GM12878 (cell line): Measurements from ENCODE around the gene AGO4. TPM values are rescaled to one million over a fixed set of nuclear protein-coding genes. Genes with fewer than 3 reads are reported as not detected.

Experiments
- ATAC-seq: fragments of 200-7000 bp; cut with Tn5 transposase; 3 replicates; pipeline ENCODE4 v1.9.1; 2020; ENCODE audit warnings: mild to moderate bottlenecking, moderate library complexity
- BruUV-seq: library from RNA; stranded (reverse); fragments of 400-500 nt; replicated peaks from 2 replicates; lab custom pipeline; 2021; lab: Mats Ljungman, UMichigan
- CTCF ChIA-PET: fragments of 300-600 bp; sonication (Branson Sonifier 250); formaldehyde crosslinking; extraction: SDS; loops from one replicate; lab custom pipeline; 2021; ENCODE audit warnings: inconsistent platforms; lab: Yijun Ruan, JAX
- POLR2A ChIA-PET: fragments of 350-600 bp; formaldehyde crosslinking; extraction: SDS; loops from one replicate; lab custom pipeline; 2021; ENCODE audit warnings: inconsistent platforms; lab: Charles Lee
- RAD21 ChIA-PET: fragments of 300-600 bp; sonication (Branson Sonifier 250); formaldehyde crosslinking; loops from one replicate; lab custom pipeline; 2023; ENCODE audit warnings: antibody characterized with exemption; ENCODE audit not compliant: unreplicated experiment; lab: Charles Lee
- SMC1A ChIA-PET: fragments of 300-600 bp; sonication (Branson Sonifier 250); formaldehyde crosslinking; loops from one replicate; lab custom pipeline; 2023; ENCODE audit not compliant: unreplicated experiment, uncharacterized antibody; lab: Charles Lee
- DNase-seq: peaks from one replicate; pipeline ENCODE4 v3.0.0-alpha.2; 2011; ENCODE audit warnings: low read depth, low spot score
- FAIRE-seq: peaks from 3 replicates; lab custom pipeline; 2011; peaks lifted over from hg19 to GRCh38; lab: Jason Lieb, UNC
- H2AFZ ChIP-seq: 2 replicates; pipeline ENCODE4 v1.6.0; 2011; ENCODE audit warnings: low read depth, low read length, control low read depth; ENCODE audit not compliant: control insufficient read depth
- H3K27ac ChIP-seq: 2 replicates; pipeline ENCODE4 v1.5.1; 2011; ENCODE audit warnings: control low read depth; ENCODE audit not compliant: control insufficient read depth, insufficient read depth
- H3K27me3 ChIP-seq, 2 experiments: replicated peaks in 1 of 2; 2 replicates each; pipeline versions ENCODE4 v1.6.0 to v1.6.1; 2011; ENCODE audit warnings: low read length in 1 of 2; ENCODE audit not compliant: control insufficient read depth in 2 of 2, insufficient read depth in 2 of 2
- H3K36me3 ChIP-seq, 2 experiments: 2 replicates each; pipeline ENCODE4 v1.5.1; 2011; ENCODE audit warnings: low read length in 1 of 2; ENCODE audit not compliant: control insufficient read depth in 2 of 2, insufficient read depth in 2 of 2
- H3K4me1 ChIP-seq: 2 replicates; pipeline ENCODE4 v1.6.1; 2011; ENCODE audit warnings: mild to moderate bottlenecking, low read length, moderate library complexity, mixed read lengths; ENCODE audit not compliant: control insufficient read depth, insufficient read depth
- H3K4me2 ChIP-seq: 2 replicates; pipeline ENCODE4 v1.6.0; 2011; ENCODE audit warnings: control low read depth; ENCODE audit not compliant: control insufficient read depth, insufficient read depth
- H3K4me3 ChIP-seq: fragments of 200-600 bp; sonication (generic); 2 replicates; pipeline ENCODE4 v1.5.1; 2016
- H3K79me2 ChIP-seq: 2 replicates; pipeline ENCODE4 v1.6.0; 2011; ENCODE audit warnings: low read length; ENCODE audit not compliant: control insufficient read depth, insufficient read depth
- H3K9ac ChIP-seq: 2 replicates; pipeline ENCODE4 v1.8.0; 2011; ENCODE audit warnings: low read length, control low read depth, mixed read lengths; ENCODE audit not compliant: control insufficient read depth, insufficient read depth
- H3K9me3 ChIP-seq: replicated peaks from 3 replicates; pipeline ENCODE4 v1.5.1; 2011; ENCODE audit warnings: mild to moderate bottlenecking, low read length; ENCODE audit not compliant: control insufficient read depth, insufficient read depth
- H4K20me1 ChIP-seq: 2 replicates; pipeline ENCODE4 v1.6.0; 2011; ENCODE audit not compliant: control insufficient read depth, insufficient read depth
- BHLHE40 ChIP-seq, 2 experiments: fragments of 450-650 bp in 1 of 2; IDR thresholded peaks; 2 replicates each; pipeline ENCODE4 v1.6.1; 2011 to 2017; ENCODE audit warnings: low read depth in 2 of 2, borderline replicate concordance in 1 of 2, improper control_type of control experiment in 1 of 2, low read length in 1 of 2, mild to moderate bottlenecking in 1 of 2
- ETV6 ChIP-seq, 2 experiments: fragments of 450-650 bp in 1 of 2; IDR thresholded peaks in 1 of 2; conservative IDR thresholded peaks in 1 of 2; 2 replicates each; pipeline ENCODE4 v1.6.1; 2014; ENCODE audit warnings: antibody characterized with exemption in 1 of 2, borderline replicate concordance in 1 of 2, low read depth in 1 of 2, mild to moderate bottlenecking in 1 of 2, moderate library complexity in 1 of 2
- IKZF1 ChIP-seq: fragments of 450-650 bp; conservative IDR thresholded peaks from 2 replicates; pipeline ENCODE4 v1.6.1; 2017; ENCODE audit warnings: antibody characterized with exemption, mild to moderate bottlenecking
- IRF5 ChIP-seq: fragments of 450-650 bp; IDR thresholded peaks from 2 replicates; pipeline ENCODE4 v1.6.1; 2017; ENCODE audit warnings: borderline replicate concordance
- MAX ChIP-seq: IDR thresholded peaks from 2 replicates; pipeline ENCODE4 v1.6.1; 2012; ENCODE audit warnings: low read depth, low read length, improper control_type of control experiment
- MYC ChIP-seq: IDR thresholded peaks from 2 replicates; pipeline ENCODE4 v1.6.1; 2011; ENCODE audit warnings: mild to moderate bottlenecking, low read length, moderate library complexity, inconsistent platforms; ENCODE audit not compliant: insufficient read depth, insufficient replicate concordance, insufficient read length, severe bottlenecking
- PAX8 ChIP-seq: fragments of 450-650 bp; IDR thresholded peaks from 2 replicates; pipeline ENCODE4 v1.6.1; 2017; ENCODE audit warnings: mild to moderate bottlenecking, moderate library complexity
- RELB ChIP-seq: fragments of 450-650 bp; IDR thresholded peaks from 2 replicates; pipeline ENCODE4 v1.6.1; 2017; ENCODE audit warnings: low read depth, mild to moderate bottlenecking, moderate library complexity
- REST ChIP-seq: IDR thresholded peaks from 2 replicates; pipeline ENCODE4 v1.6.1; 2012; ENCODE audit warnings: mild to moderate bottlenecking, low read depth, low read length
- SMAD5 ChIP-seq: IDR thresholded peaks from 2 replicates; pipeline ENCODE4 v1.6.1; 2016; ENCODE audit warnings: antibody characterized with exemption, low read depth
- TCF12 ChIP-seq: IDR thresholded peaks from 2 replicates; pipeline ENCODE4 v1.6.1; 2011; ENCODE audit warnings: low read depth, mild to moderate bottlenecking, low read length
- WGBS: methylation state at CpG from one replicate; pipeline ENCODE4 v1.1.6; 2016; ENCODE audit warnings: low lambda C conversion rate; ENCODE audit not compliant: insufficient replicate concordance, insufficient coverage; ENCODE audit errors: missing lambda C conversion rate; 5-methylcytosine and 5-hydroxymethylcytosine counted together
- in situ Hi-C: fragments of 300-500 bp; cut with MboI; formaldehyde crosslinking; loops from 9 replicates; pipeline ENCODE4 v1.14.3; 2018; ENCODE audit warnings: mixed read lengths
- intact Hi-C: fragments of 100-400 bp; cut with micrococcal nuclease; formaldehyde crosslinking; loops from one replicate; pipeline ENCODE4 v1.14.2; 2022; ENCODE audit not compliant: unreplicated experiment
- polyA plus RNA-seq, 11 experiments: library from polyadenylated mRNA; depleted of rRNA in 4 of 11; unstranded in 6 of 11; stranded (reverse) in 5 of 11; fragments of >200 nt; fragmentation: Nextera tagmentation in 4 of 11; fragmentation: Illumina TruSeq in 1 of 11; extraction: Ambion mirVana in 4 of 11; extraction: Trizol in 1 of 11; gene quantifications; 1 replicate in 1 of 11; 2 replicates in 10 of 11; pipeline versions ENCODE4 v1.2.1 to v1.2.3, GENCODE V29; 2011 to 2016; ENCODE audit warnings: inconsistent platforms in 2 of 11, missing spikeins in 2 of 11, low read depth in 1 of 11
- total RNA-seq, 4 experiments: library from RNA; depleted of rRNA in 3 of 4; stranded (reverse); fragments of >200 nt in 3 of 4; fragmentation: Illumina TruSeq in 1 of 4; extraction: Trizol in 1 of 4; gene quantifications; 2 replicates each; pipeline versions ENCODE4 v1.2.1 to v1.2.3, GENCODE V29; 2013 to 2021
- TF ChIP-seq, protein P1 (sequence below): fragments of 450-650 bp; IDR thresholded peaks from 2 replicates; pipeline ENCODE4 v1.6.1; 2017; ENCODE audit warnings: mild to moderate bottlenecking, low read depth, inconsistent platforms; ENCODE audit not compliant: poor library complexity, severe bottlenecking

The AGO4 gene
- total and polyA plus RNA-seq, 10 of the 15 experiments (the other 5 are each of a cell fraction or from before 2014, with no cell fraction given), result 1.2 to 7.9 (median 3.2) TPM

- FAIRE-seq (peak; percentile 86), ATAC-seq (peak; percentile 99)
- H3K27ac ChIP-seq, result peak overlapping the region; percentile 62
- TF ChIP-seq REST, result no peak
- no peak for TF ChIP-seq IRF5
- TF ChIP-seq SMAD5, result no peak
- TF ChIP-seq IKZF1, result no peak
- peak; percentile 56 to 72; a peak in 2 of 4 replicates for TF ChIP-seq BHLHE40 (IDR thresholded peaks at IDR 0.05; ENCODE audit: borderline replicate concordance in 1 of 2, low read depth in 2 of 2, low read length in 1 of 2)
- 0 out of 2 replicates have a peak, but pooled peaks have one; percentile 37 for TF ChIP-seq RELB
- no peak for TF ChIP-seq MYC
- TF ChIP-seq TCF12, result no peak
- no peak for TF ChIP-seq MAX
- peak in 1 of 2 experiments; percentile 41; a peak in 1 of 4 replicates for TF ChIP-seq ETV6 (conservative IDR thresholded peaks at IDR 0.05 in 1 of 2, IDR thresholded peaks at IDR 0.05 in 1 of 2; ENCODE audit: borderline replicate concordance in 1 of 2, low read depth in 1 of 2)
- no peak for TF ChIP-seq PAX8
- TF ChIP-seq, protein P1, sequence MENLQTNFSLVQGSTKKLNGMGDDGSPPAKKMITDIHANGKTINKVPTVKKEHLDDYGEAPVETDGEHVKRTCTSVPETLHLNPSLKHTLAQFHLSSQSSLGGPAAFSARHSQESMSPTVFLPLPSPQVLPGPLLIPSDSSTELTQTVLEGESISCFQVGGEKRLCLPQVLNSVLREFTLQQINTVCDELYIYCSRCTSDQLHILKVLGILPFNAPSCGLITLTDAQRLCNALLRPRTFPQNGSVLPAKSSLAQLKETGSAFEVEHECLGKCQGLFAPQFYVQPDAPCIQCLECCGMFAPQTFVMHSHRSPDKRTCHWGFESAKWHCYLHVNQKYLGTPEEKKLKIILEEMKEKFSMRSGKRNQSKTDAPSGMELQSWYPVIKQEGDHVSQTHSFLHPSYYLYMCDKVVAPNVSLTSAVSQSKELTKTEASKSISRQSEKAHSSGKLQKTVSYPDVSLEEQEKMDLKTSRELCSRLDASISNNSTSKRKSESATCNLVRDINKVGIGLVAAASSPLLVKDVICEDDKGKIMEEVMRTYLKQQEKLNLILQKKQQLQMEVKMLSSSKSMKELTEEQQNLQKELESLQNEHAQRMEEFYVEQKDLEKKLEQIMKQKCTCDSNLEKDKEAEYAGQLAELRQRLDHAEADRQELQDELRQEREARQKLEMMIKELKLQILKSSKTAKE, result no peak
Observed at GRCh38 chr1:35894183-35894582, 86.4 kb downstream of the AGO4 start.

More at GRCh38 chr1:35894183-35894582, 86.4 kb downstream of the AGO4 start:
- Histone ChIP-seq H3K4me1 (peaks cover 5% of the 10 kb centered on the region), H3K79me2 (no peaks in the 10 kb centered on the region), H3K9me3 (no peaks in the 10 kb centered on the region), H3K36me3 (peaks cover 6 to 12% of the 10 kb centered on the region in 2 experiments), H2AFZ (peak overlapping the region; percentile 22), H3K4me3 (no peak overlapping the region), H3K9ac (no peak overlapping the region), H3K27me3 (no peaks in the 10 kb centered on the region), H4K20me1 (no peaks in the 10 kb centered on the region), H3K4me2 (no peak overlapping the region; the same call in 1 of the 2 replicates)
- in situ Hi-C loops (no loop called here), intact Hi-C loops (no loop called here)
- 2% methylated on average over 6 of the region's 6 CpGs for WGBS
- peak; percentile 75 for DNase-seq
- ChIA-PET POLR2A (no interaction called here), CTCF (interaction anchor here (1.1 to 1.5 kb wide), 2 partner anchors 11 to 29 kb away, joined by 3 to 6 read pairs; partner anchors contain the start of gene AGO1), RAD21 (interaction anchor here (0.6 kb wide), 1 partner anchor 848 kb away, joined by 4 read pairs; no protein-coding TSS in a partner anchor), SMC1A (no interaction called here)
- BruUV-seq, result no TSS peak
